ENCODE measurements around the gene SLC48A1. TPM values are rescaled to one million over a fixed set of nuclear protein-coding genes. Genes with fewer than 3 reads are reported as not detected.
A peak's percentile ranks its signal among the peaks of the same experiment; 100 is the strongest.

SLC48A1 gene
- total and polyA plus RNA-seq, 12 donors, result 12.6 to 31.9 (median 22.1) TPM

- peak overlapping the region in 7 of 10 donors; percentile 72 to 91 (median 88) for H3K27ac ChIP-seq
- H3K4me3 ChIP-seq, result no peak overlapping the region
- intact Hi-C loops (cut with DNase I), result loop anchor here in 3 of 10 donors (1.0 to 10.0 kb wide), 3 partner anchors 10 to 787 kb away; no protein-coding TSS in a partner anchor
- no peak for ATAC-seq
- H3K36me3 ChIP-seq, result peaks cover 0 to 54% (median 0%) of the 10 kb centered on the region in 9 donors
- WGBS, 2 donors, result 89 to 90% methylated on average over 4 of the region's 4 CpGs
- H3K27me3 ChIP-seq, result no peaks in the 10 kb centered on the region
- H3K4me1 ChIP-seq, result peaks cover 34 to 63% (median 55%) of the 10 kb centered on the region in 9 donors
- DNase-seq, result no peak
- TF ChIP-seq CTCF (IDR thresholded peaks at IDR 0.05), result no peak
- no peaks in the 10 kb centered on the region for H3K9me3 ChIP-seq
Measured at GRCh38 chr12:47752121-47752520, 20.9 kb upstream of the SLC48A1 start.

- Histone ChIP-seq H3K27ac (peak overlapping the region; percentile 71 to 91 (median 86)), H3K4me1 (peaks cover 34 to 67% (median 55%) of the 10 kb centered on the region in 9 donors), H3K27me3 (no peaks in the 10 kb centered on the region), H3K4me3 (no peak overlapping the region), H3K9me3 (no peaks in the 10 kb centered on the region), H3K36me3 (peaks cover 0 to 50% (median 0%) of the 10 kb centered on the region in 9 donors)
- no peak for ATAC-seq
- WGBS, 2 donors, result 65 to 68% methylated on average over 7 of the region's 7 CpGs
- intact Hi-C loops (cut with DNase I), result loop anchor here in 3 of 10 donors (1.0 to 10.0 kb wide), 3 partner anchors 10 to 788 kb away; no protein-coding TSS in a partner anchor
- TF ChIP-seq CTCF (IDR thresholded peaks at IDR 0.05), result no peak
- no peak for DNase-seq
Measured at GRCh38 chr12:47752552-47752951, 20.5 kb upstream of the SLC48A1 start.

GRCh38 chr12:47753021-47754001 lies 19.7 kb upstream of the SLC48A1 start:
- Histone ChIP-seq H3K4me1 (peaks cover 37 to 75% (median 59%) of the 10 kb centered on the region in 9 donors), H3K9me3 (no peaks in the 10 kb centered on the region), H3K4me3 (peak overlapping the region in 6 of 10 donors; percentile 6 to 60 (median 12)), H3K27me3 (no peaks in the 10 kb centered on the region), H3K36me3 (peaks cover 0 to 42% (median 0%) of the 10 kb centered on the region in 9 donors), H3K27ac (peak overlapping the region; percentile 71 to 91 (median 86))
- peak; percentile 84 to 87 for DNase-seq
- ATAC-seq, result peak; percentile 76 to 94 (median 90)
- no peak for TF ChIP-seq CTCF (IDR thresholded peaks at IDR 0.05)
- intact Hi-C loops (cut with DNase I), result loop anchor here in 2 of 10 donors (2.0 to 10.0 kb wide), 2 partner anchors 17 to 789 kb away; no protein-coding TSS in a partner anchor
- 36 to 39% methylated on average over 11 of the region's 11 CpGs for WGBS, 2 donors

- Histone ChIP-seq H3K27me3 (no peaks in the 10 kb centered on the region), H3K36me3 (peaks cover 0 to 35% (median 0%) of the 10 kb centered on the region in 9 donors), H3K4me3 (peak overlapping the region in 6 of 10 donors; percentile 6 to 60 (median 12)), H3K4me1 (peaks cover 37 to 81% (median 64%) of the 10 kb centered on the region in 9 donors), H3K27ac (peak overlapping the region; percentile 71 to 91 (median 86)), H3K9me3 (no peaks in the 10 kb centered on the region)
- intact Hi-C loops (cut with DNase I), result loop anchor here in 1 of 10 donors (10.0 kb wide), 1 partner anchor 789 kb away; no protein-coding TSS in a partner anchor
- no peak for TF ChIP-seq CTCF (IDR thresholded peaks at IDR 0.05)
- no peak for ATAC-seq
- DNase-seq, result no peak
- WGBS, 2 donors, result 80 to 82% methylated on average over 4 of the region's 4 CpGs
Measured at GRCh38 chr12:47754126-47754525, 18.9 kb upstream of the SLC48A1 start.

All from heart right ventricle (tissue), 16 donors.